ENCODE results near the gene POLQ. TPM values are rescaled to one million over a fixed set of nuclear protein-coding genes. Genes with fewer than 3 reads are reported as not detected.

Gene POLQ
- total RNA-seq, 4 donors from 2014 or later, result 2.1 to 8.4 (median 5.3) TPM

- WGBS, 2 donors, result 42% methylated on average over 2 of the region's 2 CpGs; no CpG with 5 or more reads in 1 of the 2 donors
- intact Hi-C loops (cut with DNase I), result no loop called here
- no peak overlapping the region for H3K4me3 ChIP-seq
Measured at GRCh38 chr3:121515313-121515712, 30.5 kb downstream of the POLQ start.

GRCh38 chr3:121514496-121514895 is 31.3 kb downstream of the POLQ start:
- WGBS, 2 donors, result 100% methylated on average over 1 to 2 of the region's 3 CpGs
- peaks cover 0 to 7% (median 0%) of the 10 kb centered on the region in 3 donors for H3K9me3 ChIP-seq
- no peak overlapping the region for H3K4me3 ChIP-seq
- no peaks in the 10 kb centered on the region for H3K36me3 ChIP-seq
- H3K4me1 ChIP-seq, result no peaks in the 10 kb centered on the region
- H3K27me3 ChIP-seq, result no peaks in the 10 kb centered on the region
- intact Hi-C loops (cut with DNase I), result no loop called here
- DNase-seq, result no peak
- no peak overlapping the region for H3K27ac ChIP-seq
- TF ChIP-seq POLR2A (IDR thresholded peaks at IDR 0.05) (no peak), CTCF (IDR thresholded peaks at IDR 0.05) (no peak)

More at GRCh38 chr3:121515313-121515712, 30.5 kb downstream of the POLQ start:
- H3K9me3 ChIP-seq, result peaks cover 0 to 7% (median 0%) of the 10 kb centered on the region in 3 donors
- no peaks in the 10 kb centered on the region for H3K36me3 ChIP-seq
- TF ChIP-seq POLR2A (IDR thresholded peaks at IDR 0.05), result no peak
- no peak for TF ChIP-seq CTCF (IDR thresholded peaks at IDR 0.05)
- no peaks in the 10 kb centered on the region for H3K4me1 ChIP-seq
- no peak for DNase-seq
- no peak overlapping the region for H3K27ac ChIP-seq
- H3K27me3 ChIP-seq, result no peaks in the 10 kb centered on the region

- WGBS, 2 donors, result 90 to 91% methylated on average over 4 of the region's 4 CpGs
- no peak for TF ChIP-seq CTCF (IDR thresholded peaks at IDR 0.05)
Measured at GRCh38 chr3:121508389-121508788, 37.4 kb downstream of the POLQ start.

GRCh38 chr3:121505256-121505655 is 40.5 kb downstream of the POLQ start:
- Histone ChIP-seq H3K27ac (peak overlapping the region in 3 of 4 donors; percentile 38 to 82 (median 63)), H3K9me3 (no peaks in the 10 kb centered on the region)

More at GRCh38 chr3:121508389-121508788, 37.4 kb downstream of the POLQ start:
- Histone ChIP-seq H3K9me3 (no peaks in the 10 kb centered on the region), H3K27ac (peak overlapping the region in 1 of 4 donors; percentile 30), H3K4me3 (no peak overlapping the region), H3K27me3 (no peaks in the 10 kb centered on the region), H3K36me3 (no peaks in the 10 kb centered on the region), H3K4me1 (peaks cover 5 to 24% (median 9%) of the 10 kb centered on the region in 3 donors)
- intact Hi-C loops (cut with DNase I), result no loop called here
- no peak for DNase-seq

GRCh38 chr3:121504618-121505017 is 41.2 kb downstream of the POLQ start:
- no peak for DNase-seq
- H3K4me1 ChIP-seq, result peaks cover 5 to 30% (median 9%) of the 10 kb centered on the region in 3 donors
- intact Hi-C loops (cut with DNase I), result no loop called here

More at GRCh38 chr3:121505256-121505655, 40.5 kb downstream of the POLQ start:
- no peaks in the 10 kb centered on the region for H3K36me3 ChIP-seq
- peaks cover 5 to 26% (median 9%) of the 10 kb centered on the region in 3 donors for H3K4me1 ChIP-seq
- no peaks in the 10 kb centered on the region for H3K27me3 ChIP-seq
- intact Hi-C loops (cut with DNase I), result no loop called here
- TF ChIP-seq POLR2A (IDR thresholded peaks at IDR 0.05) (no peak), CTCF (IDR thresholded peaks at IDR 0.05) (no peak)
- no peak overlapping the region for H3K4me3 ChIP-seq
- no peak for DNase-seq

More at GRCh38 chr3:121504618-121505017, 41.2 kb downstream of the POLQ start:
- Histone ChIP-seq H3K36me3 (no peaks in the 10 kb centered on the region), H3K27ac (peak overlapping the region in 3 of 4 donors; percentile 38 to 82 (median 63)), H3K4me3 (no peak overlapping the region), H3K9me3 (no peaks in the 10 kb centered on the region), H3K27me3 (no peaks in the 10 kb centered on the region)
- 85 to 95% methylated on average over 2 of the region's 2 CpGs for WGBS, 2 donors
- TF ChIP-seq POLR2A (IDR thresholded peaks at IDR 0.05), result no peak
- no peak for TF ChIP-seq CTCF (IDR thresholded peaks at IDR 0.05)
